Activated T-cell treated with anti-CD3 and anti-CD28 coated beads, Interleukin-2, amount 50 U/mL, for 1 hour (primary cell): ENCODE results near the gene PBOV1.
"Not testable (repeated sequence)": the region's sequence is repeated elsewhere in the genome, so short reads cannot be mapped to it uniquely, and the experiment has no call there.

ENCODE experiments used
- DNase-seq: peaks from one replicate; pipeline ENCODE4 v3.0.0-alpha.2; 2020

Gene PBOV1

GRCh38 chr6:138235693-138236092 is 17.4 kb upstream of the PBOV1 start:
- no peak for DNase-seq

- no peak for DNase-seq
Measured at GRCh38 chr6:138235205-138235604, 16.9 kb upstream of the PBOV1 start.

GRCh38 chr6:138234363-138234762 is 16.1 kb upstream of the PBOV1 start:
- DNase-seq: no peak

- DNase-seq: no peak
Measured at GRCh38 chr6:138231381-138231886, 13.1 kb upstream of the PBOV1 start.

- DNase-seq: no peak
Measured at GRCh38 chr6:138230759-138231380, 12.6 kb upstream of the PBOV1 start.

- DNase-seq: no peak
Measured at GRCh38 chr6:138230221-138230620, 11.9 kb upstream of the PBOV1 start.

- DNase-seq: no peak
Measured at GRCh38 chr6:138229663-138230179, 11.4 kb upstream of the PBOV1 start.

- DNase-seq: no peak
Measured at GRCh38 chr6:138229072-138229471, 10.8 kb upstream of the PBOV1 start.

- no peak for DNase-seq
Measured at GRCh38 chr6:138227316-138227781, 9.1 kb upstream of the PBOV1 start.

- DNase-seq: no peak
Measured at GRCh38 chr6:138226700-138227315, 8.5 kb upstream of the PBOV1 start.

GRCh38 chr6:138225953-138226352 is 7.7 kb upstream of the PBOV1 start:
- DNase-seq: no peak

- DNase-seq: no peak
Measured at GRCh38 chr6:138222901-138223546, 4.7 kb upstream of the PBOV1 start.

- no peak for DNase-seq
Measured at GRCh38 chr6:138219901-138220300, 1.6 kb upstream of the PBOV1 start.

- no peak for DNase-seq
Measured at GRCh38 chr6:138219398-138219797, 1.1 kb upstream of the PBOV1 start.

- DNase-seq: no peak
Measured at GRCh38 chr6:138215093-138215782, 3.1 kb downstream of the PBOV1 start.

- DNase-seq: not testable (repeated sequence)
Measured at GRCh38 chr6:138212530-138212929, 5.8 kb downstream of the PBOV1 start.

GRCh38 chr6:138211601-138212000 is 6.7 kb downstream of the PBOV1 start:
- DNase-seq: no peak

GRCh38 chr6:138211048-138211581 is 7.2 kb downstream of the PBOV1 start:
- DNase-seq: no peak

GRCh38 chr6:138206862-138207261 is 11.4 kb downstream of the PBOV1 start:
- no peak for DNase-seq

GRCh38 chr6:138205437-138206094 is 12.7 kb downstream of the PBOV1 start:
- DNase-seq: no peak

GRCh38 chr6:138204792-138205384 is 13.4 kb downstream of the PBOV1 start:
- DNase-seq: no peak

- no peak for DNase-seq
Measured at GRCh38 chr6:138204303-138204702, 14.0 kb downstream of the PBOV1 start.
